GM18868 (cell line): ENCODE data around the gene CBLC.

Experiments used
- ATAC-seq: cut with Tn5 transposase; IDR thresholded peaks from one replicate; pipeline ENCODE4 v1.9.1; 2021; ENCODE audit warnings: mild to moderate bottlenecking, moderate library complexity; ENCODE audit not compliant: unreplicated experiment

CBLC gene

DNA sequence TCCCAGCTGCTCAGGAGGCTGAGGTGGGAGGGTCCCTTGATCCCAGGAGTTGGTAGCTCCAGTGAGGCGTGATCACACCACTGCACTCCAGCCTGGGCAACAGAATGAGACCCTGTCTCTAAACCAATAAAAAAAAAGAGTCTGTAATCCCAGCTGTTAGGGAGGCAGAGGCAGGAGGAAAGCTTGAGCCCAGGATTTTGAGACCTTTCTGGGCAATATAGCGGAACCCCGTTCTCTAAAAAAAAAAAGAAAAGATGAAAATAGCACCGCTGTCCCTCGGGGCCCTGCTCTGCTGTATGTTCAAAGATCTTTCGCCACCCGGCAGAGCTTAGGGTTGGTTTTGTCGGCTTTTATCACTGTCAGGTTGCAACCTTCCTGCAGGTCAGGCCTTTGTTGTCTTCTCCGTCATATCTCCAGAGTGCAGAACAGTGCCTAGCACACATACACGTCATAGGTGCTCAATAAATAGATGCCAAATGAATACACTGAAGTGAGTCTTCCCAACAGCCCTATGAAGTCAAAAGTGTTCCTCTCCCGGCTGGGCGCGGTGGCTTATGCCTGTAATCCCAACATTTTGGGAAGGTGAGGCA, 17.8 kb downstream of the CBLC start:
- ATAC-seq: no peak

DNA sequence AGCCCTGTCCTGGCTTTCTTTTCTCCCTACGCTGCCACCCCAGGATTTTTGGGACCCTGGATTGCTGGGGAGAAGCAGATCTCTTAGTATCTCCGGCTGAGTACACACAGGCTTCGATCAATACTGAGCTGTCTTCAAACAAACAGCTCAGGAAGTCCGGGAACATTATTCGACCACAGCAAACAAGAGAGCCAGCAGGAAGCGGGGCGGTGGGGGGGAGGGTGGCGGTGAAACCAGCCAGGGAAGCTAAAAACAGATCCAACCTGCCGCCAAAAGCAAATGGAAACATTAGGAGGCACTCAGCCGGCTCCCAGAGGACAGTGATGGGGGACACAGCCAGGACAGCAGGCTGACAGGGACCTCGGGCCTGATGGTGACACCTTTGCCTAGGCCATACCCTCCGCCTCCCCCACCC, 19.0 kb downstream of the CBLC start:
- no peak for ATAC-seq

DNA sequence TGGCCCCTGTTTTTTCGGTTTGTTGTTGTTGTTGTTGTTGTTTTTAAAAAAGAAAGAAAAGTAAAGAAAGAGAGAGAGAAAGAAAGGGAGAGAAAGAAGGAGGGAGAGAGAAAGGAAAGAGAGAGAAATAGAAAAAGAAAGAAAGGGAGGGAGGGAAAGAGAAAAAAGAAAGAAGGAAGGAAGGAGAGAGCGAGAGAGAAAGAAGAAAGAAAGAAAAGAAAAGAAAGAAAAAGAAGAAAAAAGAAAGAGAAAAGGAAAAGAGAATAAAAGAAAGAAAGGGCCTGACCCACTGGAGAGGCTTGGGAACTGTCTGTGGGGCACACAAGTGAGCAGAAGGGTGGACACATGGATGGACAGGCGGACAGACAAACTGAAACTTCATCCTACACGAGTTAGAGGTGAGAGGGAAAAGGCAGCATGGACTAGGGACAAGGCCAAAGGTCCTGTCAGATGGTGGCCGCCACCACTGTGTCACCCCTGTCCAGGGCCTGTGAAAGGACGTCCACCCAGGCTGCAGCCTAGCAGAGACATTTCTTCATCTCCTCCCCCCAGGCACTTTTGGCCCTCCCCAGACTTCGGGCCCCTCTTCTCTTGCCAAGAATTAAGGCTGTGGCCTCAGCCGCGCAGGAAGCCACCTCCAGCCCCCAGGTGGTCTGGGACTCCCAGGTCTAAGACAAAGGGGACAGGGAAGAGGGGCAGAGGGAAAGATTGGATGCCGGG, 22.1 kb downstream of the CBLC start:
- ATAC-seq: no peak

DNA sequence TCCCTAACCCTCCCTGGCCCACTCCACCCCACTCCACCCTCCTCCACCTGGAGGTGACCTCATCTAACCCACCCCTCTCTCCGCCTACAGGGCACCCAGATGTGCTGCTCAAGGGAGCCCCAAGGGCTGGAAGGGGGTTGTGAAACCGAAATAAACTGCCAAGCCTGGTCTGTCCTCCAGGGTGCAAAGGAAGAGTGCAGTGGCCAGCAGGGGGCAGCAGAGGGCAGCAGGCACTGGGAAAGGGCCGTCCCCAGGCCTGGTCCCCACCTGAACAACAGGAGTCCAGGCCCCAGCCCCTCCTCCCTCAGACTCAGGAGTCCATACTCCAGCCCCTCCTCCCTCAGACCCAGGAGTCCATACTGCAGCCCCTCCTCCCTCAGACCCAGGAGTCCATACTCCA, 22.8 kb downstream of the CBLC start:
- ATAC-seq: no peak

DNA sequence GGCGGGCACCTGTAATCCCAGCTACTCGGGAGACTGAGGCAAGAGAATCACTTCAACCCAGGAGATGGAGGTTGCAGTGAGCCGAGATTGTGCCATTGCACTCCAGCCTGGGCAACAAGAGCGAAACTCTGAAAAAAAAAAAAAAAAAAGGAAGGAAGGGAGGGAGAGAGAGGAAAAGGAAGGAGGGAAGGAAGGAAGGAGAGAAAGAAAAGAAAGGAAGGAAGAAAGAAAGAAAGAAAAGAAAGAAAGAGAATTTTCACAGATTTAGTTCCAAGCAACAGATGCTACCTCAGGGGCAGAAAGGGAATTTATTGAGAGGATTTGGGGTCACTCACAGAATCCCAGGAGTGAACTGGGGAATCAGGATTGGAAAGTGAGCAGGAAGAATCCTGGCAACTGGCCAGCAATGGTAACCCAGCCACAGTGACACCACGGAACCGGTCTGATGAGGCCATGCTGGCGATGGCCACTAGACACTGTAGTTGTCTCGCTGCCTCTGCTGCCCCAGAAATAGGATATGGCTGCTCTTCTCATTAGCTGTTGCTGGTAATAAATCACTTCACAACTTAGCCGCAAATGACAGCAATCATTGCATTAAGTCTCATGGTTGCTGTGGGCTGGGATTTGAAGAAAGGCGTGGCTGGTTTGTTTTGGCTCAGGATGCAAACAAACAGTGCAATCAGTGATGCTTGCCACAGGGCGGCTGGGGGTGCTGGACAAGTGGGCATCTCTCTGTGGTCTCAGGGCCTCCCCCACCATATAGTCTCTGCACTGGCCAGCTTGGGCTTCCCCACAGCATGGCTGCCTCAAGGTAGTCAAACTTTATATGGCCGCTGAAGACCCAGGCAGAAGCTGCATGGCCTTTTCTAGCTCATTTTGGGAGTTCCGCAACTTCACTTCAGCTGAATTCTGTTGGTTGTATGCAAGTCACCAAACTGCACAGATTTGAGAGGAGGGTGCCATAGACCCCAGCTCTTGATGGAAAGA, 26.0 kb downstream of the CBLC start:
- no peak for ATAC-seq

DNA sequence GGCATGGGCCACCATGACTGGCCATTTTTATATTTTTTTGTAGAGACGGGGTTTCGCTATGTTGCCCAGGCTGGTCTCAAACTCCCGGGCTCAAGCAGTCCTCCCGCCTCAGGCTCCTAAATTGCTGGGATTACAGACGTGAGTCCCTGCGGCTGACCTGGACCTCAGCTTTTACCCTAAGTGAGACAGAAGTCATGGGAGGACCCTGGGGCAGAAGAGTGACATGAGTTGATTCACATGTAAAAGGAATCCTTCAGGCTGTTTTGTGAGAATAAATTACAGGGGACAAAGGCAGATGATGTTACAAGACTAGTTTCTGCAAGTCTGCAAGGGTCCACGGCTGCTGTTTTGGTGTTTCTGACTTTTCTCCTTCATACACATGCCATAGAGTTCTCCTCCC, 28.6 kb downstream of the CBLC start:
- no peak for ATAC-seq

DNA sequence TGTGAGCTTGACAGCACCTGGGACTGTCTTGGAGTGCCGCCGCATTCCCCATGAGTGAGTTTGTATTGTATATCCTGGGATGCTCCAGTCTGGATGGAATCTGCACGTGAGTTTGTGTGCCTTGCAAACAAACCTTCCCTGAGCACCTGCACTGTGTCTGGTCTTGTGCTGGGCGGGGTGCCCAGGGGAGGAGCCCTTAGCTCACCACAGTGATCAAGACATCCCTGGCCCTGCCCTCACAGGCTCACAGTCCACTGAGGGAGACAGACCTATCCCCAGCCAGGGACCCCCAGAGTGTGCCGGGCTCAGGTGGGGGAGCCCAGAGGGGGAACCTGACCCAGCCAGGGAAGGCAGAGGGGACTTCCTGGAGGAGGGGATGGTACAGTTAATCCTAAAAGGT, 29.5 kb downstream of the CBLC start:
- no peak for ATAC-seq

DNA sequence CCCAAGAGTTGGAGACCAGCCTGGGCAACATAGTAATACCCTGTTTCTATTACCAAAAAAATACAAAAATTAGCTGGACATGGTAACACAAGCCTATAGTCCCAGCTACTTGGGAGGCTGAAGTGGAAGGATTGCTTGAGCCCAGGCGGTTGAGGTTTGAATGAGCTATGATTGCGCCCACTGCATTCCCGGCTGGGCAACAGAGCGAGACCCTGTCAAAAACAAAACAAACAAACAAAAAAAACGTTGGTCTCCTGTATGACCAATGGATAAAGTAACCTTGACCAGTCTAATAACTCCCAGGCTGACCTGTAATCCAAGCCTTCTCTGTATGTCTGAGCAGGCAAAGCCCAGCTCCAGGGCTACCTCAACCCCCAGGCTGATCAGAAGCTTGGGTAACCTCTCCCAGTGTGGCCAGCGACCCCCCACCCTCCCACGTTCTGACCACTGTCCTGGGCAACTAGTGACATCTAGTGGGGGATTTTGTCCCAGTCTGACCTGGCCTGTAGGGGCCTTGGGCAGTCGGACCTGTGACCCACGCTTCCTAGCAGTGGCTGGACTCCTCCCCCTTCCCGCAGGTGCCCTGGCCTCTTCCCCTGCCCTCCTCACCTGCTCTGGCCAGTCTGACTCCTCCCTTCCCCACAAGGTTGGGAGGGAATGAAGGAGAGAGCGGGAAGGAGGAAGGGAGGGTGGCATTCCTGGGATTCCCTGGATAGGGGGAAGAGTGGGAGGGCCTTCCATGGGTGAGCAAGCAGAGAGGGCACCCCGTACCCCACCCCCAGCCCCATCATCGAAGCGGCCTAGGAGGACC, 30.2 kb downstream of the CBLC start:
- no peak for ATAC-seq

DNA sequence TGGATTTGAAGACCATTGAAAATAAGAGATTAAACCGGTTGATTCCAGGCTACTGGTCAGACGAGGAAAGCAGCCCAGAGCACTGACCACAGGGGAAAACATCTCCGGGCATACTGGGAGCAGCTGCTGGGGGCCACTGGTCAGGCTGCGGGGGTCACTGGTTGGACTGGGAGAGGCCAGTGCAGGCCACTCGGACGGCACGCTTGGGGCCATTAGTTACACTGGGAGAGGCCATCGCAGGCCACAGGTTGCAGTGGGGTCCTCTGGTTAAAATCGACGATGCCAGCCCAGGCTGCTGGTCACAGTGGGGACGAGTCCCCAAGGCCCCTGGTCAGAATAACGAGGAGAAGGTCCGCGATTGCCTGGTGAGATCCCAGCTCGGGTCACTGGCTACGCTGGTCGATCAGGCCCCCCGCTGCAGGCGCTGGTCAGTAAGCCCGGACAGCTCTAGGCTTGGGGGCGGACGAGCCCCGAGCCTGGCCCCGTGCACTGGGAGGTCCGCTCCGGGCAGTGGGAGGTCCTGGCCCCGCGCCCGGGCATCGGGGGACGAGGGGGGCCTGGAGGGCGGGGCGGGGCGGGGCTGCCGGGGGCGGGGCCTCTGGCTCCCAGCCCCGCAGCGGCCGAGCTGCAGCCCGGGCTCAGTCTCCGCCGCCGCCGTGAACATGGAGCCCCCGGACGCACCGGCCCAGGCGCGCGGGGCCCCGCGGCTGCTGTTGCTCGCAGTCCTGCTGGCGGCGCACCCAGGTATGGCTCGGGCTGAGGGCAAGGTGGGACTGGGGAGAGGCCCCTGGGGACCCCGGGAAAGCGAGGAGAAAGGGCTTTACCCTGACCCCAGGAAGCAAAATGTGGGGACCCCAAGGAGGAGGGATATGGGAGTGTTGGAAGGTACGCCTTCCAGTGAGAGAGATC, 31.0 kb downstream of the CBLC start, which contains the start of gene BCAM:
Gene BCAM (plus strand): TSS at position 641 of the 909 bp plus-strand sequence. CDS start 22 bp downstream, at position 663.
- ATAC-seq: no peak

DNA sequence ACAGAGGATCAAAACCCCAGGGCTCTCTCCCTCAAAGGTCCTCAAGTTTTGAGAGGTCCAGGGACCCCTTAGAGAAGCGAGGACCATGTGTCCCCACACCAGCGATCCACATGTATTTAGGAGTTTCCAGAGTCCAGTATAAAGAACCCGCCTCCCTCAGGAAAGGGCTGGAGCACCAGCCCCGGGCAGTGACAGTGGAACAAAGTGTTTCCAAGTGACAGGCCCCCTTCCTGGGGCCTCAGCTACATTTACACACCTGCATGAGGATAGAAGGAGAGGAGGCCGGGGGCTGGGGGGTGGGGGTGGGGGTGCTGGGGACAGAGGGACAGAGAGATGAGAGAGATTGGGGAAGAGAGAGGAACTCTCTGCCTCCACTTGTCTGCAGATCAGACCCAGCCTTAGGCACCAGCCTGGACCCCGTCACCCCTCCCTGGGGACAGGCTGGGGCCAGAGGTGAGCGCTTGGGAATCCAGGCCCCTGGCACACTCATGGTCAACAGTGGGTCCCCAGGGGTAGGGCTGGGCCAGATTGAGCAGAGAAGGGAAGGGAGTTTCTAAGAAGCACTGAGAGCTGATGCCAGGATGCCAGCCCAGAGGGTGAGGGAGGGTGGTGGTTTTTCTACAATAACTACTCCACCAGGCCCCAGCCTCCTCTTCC, 32.0 kb downstream of the CBLC start:
- no peak for ATAC-seq

DNA sequence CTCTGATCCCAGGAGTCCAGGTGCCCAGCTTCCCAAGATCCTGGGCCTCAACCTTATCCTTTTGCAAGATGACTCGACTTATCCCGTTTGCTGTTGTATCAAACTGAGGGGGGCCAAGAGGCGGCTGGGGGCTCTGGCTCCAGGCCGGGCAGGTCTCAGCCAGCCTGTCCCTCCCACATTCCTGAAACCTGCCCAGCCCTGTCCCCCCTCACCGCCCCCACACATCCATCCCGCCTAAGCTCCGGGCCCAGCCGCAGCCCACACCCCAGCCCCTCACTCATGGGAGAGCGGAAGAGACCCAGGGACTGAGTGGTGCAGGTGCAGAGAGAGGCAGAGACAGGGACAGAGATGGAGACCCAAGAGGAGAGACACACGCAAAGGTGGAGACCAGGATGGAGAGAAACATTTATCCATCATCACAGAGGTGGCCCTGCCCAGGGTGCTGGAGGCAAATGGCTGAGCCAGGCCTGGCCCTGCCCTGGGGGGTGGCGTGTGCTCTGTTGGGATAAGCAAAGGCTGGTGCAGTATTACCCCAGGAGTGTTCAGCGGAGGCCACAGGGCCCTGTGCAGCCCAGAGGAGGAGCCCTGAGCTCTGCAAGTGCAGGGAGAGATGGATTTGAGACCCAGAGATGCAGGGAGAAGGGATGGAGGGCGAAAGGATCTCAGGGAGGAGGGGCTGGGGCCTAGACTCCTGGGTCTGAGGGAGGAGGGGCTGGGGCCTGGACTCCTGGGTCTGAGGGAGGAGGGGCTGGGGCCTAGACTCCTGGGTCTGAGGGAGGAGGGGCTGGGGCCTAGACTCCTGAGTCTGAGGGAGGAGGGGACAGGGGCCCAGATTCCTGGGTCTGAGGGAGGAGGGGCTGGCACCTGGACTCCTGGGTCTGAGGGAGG, 32.8 kb downstream of the CBLC start:
- no peak for ATAC-seq

DNA sequence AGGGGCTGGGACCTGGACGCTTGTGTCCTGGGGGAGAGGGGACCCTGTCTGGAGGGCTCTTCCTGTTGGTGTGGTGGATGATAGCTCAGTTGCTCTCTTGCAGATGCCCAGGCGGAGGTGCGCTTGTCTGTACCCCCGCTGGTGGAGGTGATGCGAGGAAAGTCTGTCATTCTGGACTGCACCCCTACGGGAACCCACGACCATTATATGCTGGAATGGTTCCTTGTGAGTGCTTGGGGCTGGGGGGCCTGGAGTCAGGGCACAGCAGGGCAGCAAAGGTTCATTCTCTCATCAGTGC, 33.4 kb downstream of the CBLC start:
- no peak for ATAC-seq

DNA sequence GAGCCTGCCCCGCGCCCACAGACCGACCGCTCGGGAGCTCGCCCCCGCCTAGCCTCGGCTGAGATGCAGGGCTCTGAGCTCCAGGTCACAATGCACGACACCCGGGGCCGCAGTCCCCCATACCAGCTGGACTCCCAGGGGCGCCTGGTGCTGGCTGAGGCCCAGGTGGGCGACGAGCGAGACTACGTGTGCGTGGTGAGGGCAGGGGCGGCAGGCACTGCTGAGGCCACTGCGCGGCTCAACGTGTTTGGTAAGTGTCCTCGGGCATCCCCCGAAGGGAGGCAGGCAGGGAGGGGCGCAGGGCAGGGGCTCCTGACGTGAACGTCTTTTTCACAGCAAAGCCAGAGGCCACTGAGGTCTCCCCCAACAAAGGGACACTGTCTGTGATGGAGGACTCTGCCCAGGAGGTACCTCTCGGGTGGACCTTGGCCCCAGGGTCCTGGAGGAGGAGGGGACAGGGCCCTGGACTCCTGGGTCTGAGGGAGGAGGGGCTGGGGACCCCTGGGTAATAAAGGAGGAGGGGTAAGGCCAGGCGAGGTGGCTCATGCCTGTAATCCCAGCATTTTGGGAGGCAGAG, 34.5 kb downstream of the CBLC start:
- ATAC-seq: no peak

DNA sequence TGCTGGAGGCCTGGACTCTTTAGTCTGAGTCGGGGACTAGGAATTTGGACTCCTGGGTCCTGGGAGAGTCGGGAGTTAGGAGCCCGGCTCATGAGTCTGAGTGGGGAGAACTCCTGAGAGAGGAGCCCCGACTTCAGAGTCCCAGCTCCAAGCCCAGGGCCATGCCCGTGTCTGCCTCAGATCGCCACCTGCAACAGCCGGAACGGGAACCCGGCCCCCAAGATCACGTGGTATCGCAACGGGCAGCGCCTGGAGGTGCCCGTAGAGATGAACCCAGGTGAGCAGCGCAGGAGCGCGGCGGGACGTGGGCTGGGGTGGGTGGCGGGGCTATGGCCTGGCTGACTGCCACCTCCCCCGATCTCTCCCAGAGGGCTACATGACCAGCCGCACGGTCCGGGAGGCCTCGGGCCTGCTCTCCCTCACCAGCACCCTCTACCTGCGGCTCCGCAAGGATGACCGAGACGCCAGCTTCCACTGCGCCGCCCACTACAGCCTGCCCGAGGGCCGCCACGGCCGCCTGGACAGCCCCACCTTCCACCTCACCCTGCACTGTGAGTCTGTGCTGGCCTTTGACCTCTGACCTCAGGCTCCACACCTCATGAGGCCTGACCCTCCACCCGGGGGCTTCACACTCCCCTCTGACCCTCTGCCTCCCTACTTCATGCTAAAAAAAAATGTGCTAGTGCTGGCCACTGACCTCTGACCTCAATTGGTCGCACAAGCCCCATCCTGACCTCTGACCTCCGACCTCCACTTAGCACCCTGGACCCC, 35.6 kb downstream of the CBLC start:
- ATAC-seq: no peak

DNA sequence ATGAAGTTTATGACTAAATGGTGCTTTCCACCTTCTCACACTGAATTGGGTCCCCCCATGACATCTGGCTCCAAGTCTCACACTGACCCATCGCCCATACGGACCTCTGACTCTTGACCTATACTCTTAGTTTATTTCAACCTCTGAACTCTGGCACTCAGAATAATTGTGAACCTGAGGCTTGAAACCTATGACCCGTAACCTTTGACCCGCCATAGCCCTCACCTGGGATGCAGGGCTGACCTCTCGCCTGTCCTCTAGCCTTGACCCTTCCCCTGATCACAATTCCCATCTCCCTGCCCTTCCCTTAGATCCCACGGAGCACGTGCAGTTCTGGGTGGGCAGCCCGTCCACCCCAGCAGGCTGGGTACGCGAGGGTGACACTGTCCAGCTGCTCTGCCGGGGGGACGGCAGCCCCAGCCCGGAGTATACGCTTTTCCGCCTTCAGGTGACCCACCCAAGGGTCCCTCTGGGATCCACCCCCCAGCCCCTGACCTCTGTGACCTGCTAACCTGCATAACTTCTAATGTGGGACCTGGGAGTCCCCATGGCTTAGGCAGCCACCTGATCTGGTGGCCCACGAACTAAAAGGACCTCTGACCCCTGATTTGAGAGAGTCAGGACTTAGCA, 36.3 kb downstream of the CBLC start:
- no peak for ATAC-seq

DNA sequence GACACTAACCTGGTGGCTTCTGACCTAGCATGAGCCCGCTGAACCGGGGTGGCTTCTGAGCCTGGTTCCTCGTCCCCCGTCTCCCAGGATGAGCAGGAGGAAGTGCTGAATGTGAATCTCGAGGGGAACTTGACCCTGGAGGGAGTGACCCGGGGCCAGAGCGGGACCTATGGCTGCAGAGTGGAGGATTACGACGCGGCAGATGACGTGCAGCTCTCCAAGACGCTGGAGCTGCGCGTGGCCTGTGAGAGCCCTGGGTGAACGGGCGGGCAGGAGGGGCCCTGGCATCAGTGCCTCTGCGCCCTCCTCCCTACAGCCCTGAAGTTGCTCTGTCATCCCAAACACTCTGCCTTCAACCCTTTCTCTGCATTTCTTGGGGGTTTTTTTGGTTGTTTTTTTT, 36.8 kb downstream of the CBLC start:
- ATAC-seq: no peak

DNA sequence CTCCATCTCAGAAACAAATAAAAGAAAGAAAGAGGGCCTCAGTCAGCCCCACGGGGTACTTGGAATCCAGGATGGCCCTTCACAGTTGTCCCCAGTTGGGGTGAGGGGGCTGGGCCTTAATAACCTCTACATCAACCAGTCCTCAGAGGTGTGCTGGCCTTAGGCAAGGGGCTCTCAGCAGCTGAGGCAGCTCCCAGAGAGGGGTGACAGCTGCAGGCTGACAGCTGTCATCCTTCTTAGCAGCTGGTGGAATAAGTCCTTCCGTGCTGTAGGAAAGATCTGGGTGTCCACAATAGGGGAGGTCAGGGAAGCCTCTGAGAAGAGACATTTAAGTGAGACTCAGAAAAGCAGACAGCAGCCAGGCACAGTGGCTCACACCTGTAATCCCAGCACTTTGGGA, 38.6 kb downstream of the CBLC start:
- ATAC-seq: no peak
